B cell (primary cell): ENCODE measurements around the gene PCGF2. TPM values are rescaled to one million over a fixed set of nuclear protein-coding genes. Genes with fewer than 3 reads are reported as not detected.

ENCODE experiments used
- ATAC-seq: fragments of 200-7000 bp; cut with Tn5 transposase; one replicate; pipeline ENCODE4 v1.10.0; 2021; ENCODE audit warnings: low read depth, mild to moderate bottlenecking, moderate number of reproducible peaks, moderate library complexity
- CTCF ChIA-PET: fragments of 350-600 bp; sonication (Branson Sonifier 250); formaldehyde crosslinking; loops from one replicate; lab custom pipeline; 2021; ENCODE audit warnings: antibody characterized with exemption, inconsistent platforms; lab: Charles Lee
- POLR2A ChIA-PET: fragments of 350-600 bp; sonication (Branson Sonifier 250); formaldehyde crosslinking; loops from one replicate; lab custom pipeline; 2021; ENCODE audit warnings: antibody characterized with exemption; lab: Charles Lee
- DNase-seq: peaks from one replicate; pipeline ENCODE4 v3.0.0; 2013
- H2AFZ ChIP-seq: 2 replicates; pipeline ENCODE4 v1.6.1; 2012; ENCODE audit warnings: mild to moderate bottlenecking, low read depth, low read length; ENCODE audit not compliant: insufficient read depth, poor library complexity, severe bottlenecking
- H3K27ac ChIP-seq, 2 donors: 1 replicate in 1 of 2; 2 replicates in 1 of 2; pipeline ENCODE4 v1.5.1; 2012 to 2013; ENCODE audit warnings: low read length in 2 of 2, mild to moderate bottlenecking in 2 of 2, moderate library complexity in 1 of 2
- H3K27me3 ChIP-seq, 4 experiments: fragments of 200-600 bp in 1 of 4; sonication (generic) in 1 of 4; replicated peaks in 1 of 4; 1 replicate in 2 of 4; 2 replicates in 2 of 4; pipeline versions ENCODE4 v1.6.1 to v1.7.0; 2013 to 2016; ENCODE audit warnings: low read length in 3 of 4, mild to moderate bottlenecking in 2 of 4, mixed read lengths in 1 of 4, moderate library complexity in 1 of 4; ENCODE audit not compliant: insufficient read depth in 4 of 4, control insufficient read depth in 3 of 4; ENCODE audit errors: control extremely low read depth in 1 of 4
- H3K36me3 ChIP-seq, 2 experiments: replicated peaks in 1 of 2; 1 replicate in 1 of 2; 2 replicates in 1 of 2; pipeline versions ENCODE4 v1.6.1 to v1.7.1; 2013; ENCODE audit warnings: low read length in 1 of 2; ENCODE audit not compliant: insufficient read depth in 2 of 2, control insufficient read depth in 1 of 2; ENCODE audit errors: control extremely low read depth in 1 of 2, extremely low read depth in 1 of 2
- H3K4me1 ChIP-seq, 2 donors: fragments of 200-600 bp in 1 of 2; sonication (generic) in 1 of 2; 1 replicate in 1 of 2; 2 replicates in 1 of 2; pipeline versions ENCODE4 v1.5.1 to v1.6.1; 2013 to 2017; ENCODE audit warnings: low read length in 2 of 2; ENCODE audit not compliant: control insufficient read depth in 2 of 2, insufficient read depth in 2 of 2
- H3K4me2 ChIP-seq: replicated peaks from 2 replicates; pipeline ENCODE3; 2012; ENCODE audit warnings: mild to moderate bottlenecking, low read depth, low read length; ENCODE audit not compliant: poor library complexity, severe bottlenecking
- H3K4me3 ChIP-seq, 5 experiments: fragments of 200-600 bp in 1 of 5; sonication (generic) in 1 of 5; 1 replicate in 3 of 5; 2 replicates in 2 of 5; pipeline versions ENCODE4 v1.5.1 to v1.7.0; 2011 to 2016; ENCODE audit warnings: low read length in 4 of 5, mild to moderate bottlenecking in 4 of 5, low read depth in 2 of 5, control low read depth in 1 of 5, moderate library complexity in 1 of 5; ENCODE audit not compliant: insufficient read depth in 1 of 5; ENCODE audit errors: control extremely low read depth in 1 of 5, extremely low read depth in 1 of 5
- H3K79me2 ChIP-seq: fragments of 200-600 bp; sonication (generic); one replicate; pipeline ENCODE4 v1.6.0; 2016; ENCODE audit warnings: low read length; ENCODE audit not compliant: control insufficient read depth, insufficient read depth
- H3K9ac ChIP-seq: fragments of 200-600 bp; sonication (generic); 2 replicates; pipeline ENCODE4 v1.6.1; 2017; ENCODE audit warnings: mild to moderate bottlenecking, low read length, moderate library complexity
- H3K9me3 ChIP-seq, 3 donors: one replicate each; pipeline versions ENCODE4 v1.6.1 to v1.7.1; 2013; ENCODE audit warnings: low read length in 2 of 3; ENCODE audit not compliant: control insufficient read depth in 2 of 3, insufficient read depth in 1 of 3; ENCODE audit errors: control extremely low read depth in 1 of 3
- H4K20me1 ChIP-seq: 2 replicates; pipeline ENCODE4 v1.6.0; 2012; ENCODE audit warnings: mild to moderate bottlenecking, low read length; ENCODE audit not compliant: insufficient read depth, control insufficient read depth, poor library complexity, severe bottlenecking
- H3K27ac Mint-ChIP-seq: one replicate; pipeline ENCODE4 v1.8.0; 2021; ENCODE audit warnings: mixed read lengths
- H3K27me3 Mint-ChIP-seq: one replicate; pipeline ENCODE4 v1.8.0; 2021; ENCODE audit warnings: mixed read lengths
- H3K4me1 Mint-ChIP-seq: one replicate; pipeline ENCODE4 v1.8.0; 2021; ENCODE audit warnings: mixed read lengths
- H3K4me3 Mint-ChIP-seq: one replicate; pipeline ENCODE4 v1.8.0; 2021; ENCODE audit warnings: mixed read lengths
- H3K9me3 Mint-ChIP-seq: one replicate; pipeline ENCODE4 v1.8.0; 2022; ENCODE audit warnings: mixed read lengths; ENCODE audit not compliant: insufficient read depth
- EZH2 ChIP-seq: IDR thresholded peaks from 2 replicates; pipeline ENCODE4 v1.6.1; 2012; ENCODE audit warnings: borderline replicate concordance, low read depth, mild to moderate bottlenecking, moderate library complexity, low read length; ENCODE audit not compliant: insufficient read depth, poor library complexity, severe bottlenecking
- WGBS: methylation state at CpG from one replicate; pipeline ENCODE4 v1.1.5; 2013; ENCODE audit warnings: missing lambda C conversion rate; ENCODE audit not compliant: insufficient coverage; 5-methylcytosine and 5-hydroxymethylcytosine counted together
- intact Hi-C: fragments of 100-400 bp; cut with micrococcal nuclease; formaldehyde crosslinking; loops from one replicate; pipeline ENCODE4 v1.10.0; 2022
- polyA plus RNA-seq: library from polyadenylated mRNA; depleted of rRNA; stranded (reverse); fragments of >200 nt; gene quantifications from 2 replicates; pipeline ENCODE4 v1.2.3, GENCODE V29; 2012
- total RNA-seq, 2 donors: library from RNA; stranded (reverse); fragments of 120-200 nt in 1 of 2; gene quantifications; 1 replicate in 1 of 2; 2 replicates in 1 of 2; pipeline versions ENCODE4 v1.2.3 to v1.2.4, GENCODE V29; 2013 to 2022
- TF ChIP-seq, protein P1 (sequence below): fragments of 200-600 bp; IDR thresholded peaks from one replicate; pipeline ENCODE4 v1.8.0; 2022; ENCODE audit warnings: antibody characterized with exemption, mild to moderate bottlenecking

The PCGF2 gene
- total and polyA plus RNA-seq, 2 donors (not counting 1 experiment from before 2014, with no cell fraction given), result 0.04 TPM; not detected in 1

DNA sequence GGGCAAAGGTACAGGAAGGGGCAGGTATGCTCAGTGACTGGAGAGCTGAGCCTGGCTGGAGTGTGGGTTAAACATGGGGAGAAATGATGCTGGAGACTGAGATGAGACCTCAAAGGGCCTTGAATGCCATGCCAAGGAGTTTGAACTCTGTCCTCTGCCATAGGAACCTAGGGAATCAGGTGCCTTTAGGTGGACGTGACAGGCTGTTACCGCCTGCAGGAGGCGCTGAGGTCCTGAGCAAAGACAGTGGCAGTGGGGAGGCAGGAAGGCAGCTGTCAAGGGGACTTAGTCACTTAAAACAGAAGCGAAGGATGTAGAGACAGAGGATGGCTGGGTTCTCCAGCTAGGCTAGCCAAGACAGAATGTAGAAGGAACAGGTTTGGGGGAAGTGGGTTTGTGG lies 13.5 kb upstream of the PCGF2 start:
- Histone ChIP-seq H3K4me2 (no peak overlapping the region), H3K9me3 (no peaks in the 10 kb centered on the region), H3K27me3 (no peaks in the 10 kb centered on the region), H2AFZ (no peak overlapping the region), H3K27ac (no peak overlapping the region), H3K9ac (no peak overlapping the region), H3K4me1 (no peaks in the 10 kb centered on the region), H3K4me3 (no peak overlapping the region), H4K20me1 (peaks cover 13% of the 10 kb centered on the region), H3K79me2 (peaks cover 12% of the 10 kb centered on the region), H3K36me3 (peaks cover 3 to 78% of the 10 kb centered on the region in 2 experiments)
- no peaks in the 10 kb centered on the region for H3K9me3 Mint-ChIP-seq
- ChIA-PET CTCF (interaction anchor here (0.6 to 1.8 kb wide), 5 partner anchors 64 to 414 kb away, joined by 3 to 6 read pairs (median 3); no protein-coding TSS in a partner anchor), POLR2A (no interaction called here)
- TF ChIP-seq, protein P1, sequence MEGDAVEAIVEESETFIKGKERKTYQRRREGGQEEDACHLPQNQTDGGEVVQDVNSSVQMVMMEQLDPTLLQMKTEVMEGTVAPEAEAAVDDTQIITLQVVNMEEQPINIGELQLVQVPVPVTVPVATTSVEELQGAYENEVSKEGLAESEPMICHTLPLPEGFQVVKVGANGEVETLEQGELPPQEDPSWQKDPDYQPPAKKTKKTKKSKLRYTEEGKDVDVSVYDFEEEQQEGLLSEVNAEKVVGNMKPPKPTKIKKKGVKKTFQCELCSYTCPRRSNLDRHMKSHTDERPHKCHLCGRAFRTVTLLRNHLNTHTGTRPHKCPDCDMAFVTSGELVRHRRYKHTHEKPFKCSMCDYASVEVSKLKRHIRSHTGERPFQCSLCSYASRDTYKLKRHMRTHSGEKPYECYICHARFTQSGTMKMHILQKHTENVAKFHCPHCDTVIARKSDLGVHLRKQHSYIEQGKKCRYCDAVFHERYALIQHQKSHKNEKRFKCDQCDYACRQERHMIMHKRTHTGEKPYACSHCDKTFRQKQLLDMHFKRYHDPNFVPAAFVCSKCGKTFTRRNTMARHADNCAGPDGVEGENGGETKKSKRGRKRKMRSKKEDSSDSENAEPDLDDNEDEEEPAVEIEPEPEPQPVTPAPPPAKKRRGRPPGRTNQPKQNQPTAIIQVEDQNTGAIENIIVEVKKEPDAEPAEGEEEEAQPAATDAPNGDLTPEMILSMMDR, result no peak
- TF ChIP-seq EZH2, result no peak
- H3K4me3 Mint-ChIP-seq, result no peak overlapping the region
- ATAC-seq (no peak), DNase-seq (peak; percentile 36)
- no peak overlapping the region for H3K27ac Mint-ChIP-seq
- H3K27me3 Mint-ChIP-seq, result no peaks in the 10 kb centered on the region
- intact Hi-C loops, result no loop called here
- WGBS, result 91% methylated on average over 4 of the region's 4 CpGs
- H3K4me1 Mint-ChIP-seq, result peaks cover 4% of the 10 kb centered on the region

DNA sequence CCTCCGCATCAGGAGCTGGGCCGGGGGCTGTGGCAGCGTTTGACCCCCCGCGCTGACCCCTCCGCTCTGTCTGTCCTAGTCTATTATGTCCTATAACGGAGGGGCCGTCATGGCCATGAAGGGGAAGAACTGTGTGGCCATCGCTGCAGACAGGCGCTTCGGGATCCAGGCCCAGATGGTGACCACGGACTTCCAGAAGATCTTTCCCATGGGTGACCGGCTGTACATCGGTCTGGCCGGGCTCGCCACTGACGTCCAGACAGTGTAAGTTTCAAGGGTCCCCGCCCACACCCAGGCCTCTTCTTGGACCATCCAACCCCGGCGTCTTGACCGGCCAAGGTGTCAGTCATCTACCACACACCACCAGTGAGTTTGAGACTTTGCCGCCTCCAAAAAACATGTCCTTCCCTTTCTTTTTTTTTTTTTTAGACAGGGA lies 5.0 kb upstream of the PCGF2 start:
- ChIA-PET POLR2A (interaction anchor here (0.6 to 0.7 kb wide), 2 partner anchors 86 to 394 kb away, joined by 3 to 5 read pairs; no protein-coding TSS in a partner anchor), CTCF (interaction anchor here (2.6 kb wide), 1 partner anchor 77 kb away, joined by 9 read pairs; no protein-coding TSS in a partner anchor)
- intact Hi-C loops, result loop anchor here (5.0 kb wide), 1 partner anchor 196 kb away; no protein-coding TSS in a partner anchor
- 12% methylated on average over 22 of the region's 22 CpGs for WGBS
- ATAC-seq, result no peak
- Histone ChIP-seq H3K79me2 (peaks cover 48% of the 10 kb centered on the region), H3K9me3 (peaks cover 0 to 9% (median 0%) of the 10 kb centered on the region in 3 donors), H3K4me3 (peak overlapping the region; percentile 61 to 100 (median 97)), H3K4me2 (peak overlapping the region; percentile 79), H4K20me1 (peaks cover 42% of the 10 kb centered on the region), H3K4me1 (peaks cover 43 to 52% of the 10 kb centered on the region in 2 donors), H3K27me3 (peaks cover 0 to 32% (median 24%) of the 10 kb centered on the region in 4 experiments), H3K9ac (peak overlapping the region; percentile 96), H3K27ac (peak overlapping the region; percentile 88 to 95), H2AFZ (peak overlapping the region; percentile 98), H3K36me3 (peaks cover 0 to 27% of the 10 kb centered on the region in 2 experiments)
- peak overlapping the region; percentile 16 for H3K27ac Mint-ChIP-seq
- peaks cover 43% of the 10 kb centered on the region for H3K4me1 Mint-ChIP-seq
- H3K9me3 Mint-ChIP-seq, result no peaks in the 10 kb centered on the region
- peaks cover 21% of the 10 kb centered on the region for H3K27me3 Mint-ChIP-seq
- H3K4me3 Mint-ChIP-seq, result peak overlapping the region; percentile 94
- no peak for DNase-seq
- TF ChIP-seq, protein P1, result no peak
- no peak for TF ChIP-seq EZH2
